ENCODE results near the gene HS6ST2.
"Not testable (repeated sequence)": the region's sequence is repeated elsewhere in the genome, so short reads cannot be mapped to it uniquely, and the experiment has no call there.

Gene HS6ST2

GRCh38 chrX:132958091-132958703, at the start of gene HS6ST2:
HS6ST2 (minus strand) TSS chrX:132958629.
- peak; percentile 4 for DNase-seq

- no peak for DNase-seq
These were observed 49.0 kb upstream of the HS6ST2 start for GRCh38 chrX:133007458-133007857.

GRCh38 chrX:133005616-133006015, 47.2 kb upstream of the HS6ST2 start:
- DNase-seq: no peak

- DNase-seq: peak; percentile 25
These were observed 46.6 kb upstream of the HS6ST2 start for GRCh38 chrX:133005042-133005441.

GRCh38 chrX:132999209-132999608, 40.8 kb upstream of the HS6ST2 start:
- DNase-seq: no peak

GRCh38 chrX:132990835-132991234, 32.4 kb upstream of the HS6ST2 start:
- DNase-seq: no peak

- DNase-seq: no peak
These were observed 28.1 kb upstream of the HS6ST2 start for GRCh38 chrX:132986556-132986955.

- no peak for DNase-seq
These were observed 25.7 kb upstream of the HS6ST2 start for GRCh38 chrX:132984058-132984650.

GRCh38 chrX:132983496-132983895, 25.1 kb upstream of the HS6ST2 start:
- no peak for DNase-seq

GRCh38 chrX:132980035-132980434, 21.6 kb upstream of the HS6ST2 start:
- DNase-seq: not testable (repeated sequence)

GRCh38 chrX:132968296-132968949, 10.0 kb upstream of the HS6ST2 start:
- no peak for DNase-seq

- DNase-seq: no peak
These were observed 8.6 kb upstream of the HS6ST2 start for GRCh38 chrX:132967049-132967448.

- DNase-seq: no peak
These were observed 7.0 kb upstream of the HS6ST2 start for GRCh38 chrX:132965461-132965860.

GRCh38 chrX:132961511-132961910, 3.1 kb upstream of the HS6ST2 start:
- no peak for DNase-seq

GRCh38 chrX:132957211-132958090, 978 bp downstream of the HS6ST2 start:
- DNase-seq: peak; percentile 7

- no peak for DNase-seq
These were observed 1.8 kb downstream of the HS6ST2 start for GRCh38 chrX:132956421-132957210.

GRCh38 chrX:132955690-132956089, 2.7 kb downstream of the HS6ST2 start:
- no peak for DNase-seq

- no peak for DNase-seq
These were observed 4.1 kb downstream of the HS6ST2 start for GRCh38 chrX:132954323-132954722.

GRCh38 chrX:132953354-132953753, 5.1 kb downstream of the HS6ST2 start:
- no peak for DNase-seq

GRCh38 chrX:132948648-132949260, 9.7 kb downstream of the HS6ST2 start:
- no peak for DNase-seq

- DNase-seq: not testable (repeated sequence)
These were observed 13.3 kb downstream of the HS6ST2 start for GRCh38 chrX:132945055-132945599.

Data from fibroblast of skin of right biceps (primary cell).